Fibroblast of the aortic adventitia (primary cell): ENCODE results near the gene MAN1B1. TPM values are rescaled to one million over a fixed set of nuclear protein-coding genes. Genes with fewer than 3 reads are reported as not detected.
A peak's percentile ranks its signal among the peaks of the same experiment; 100 is the strongest.

Experiments used
- DNase-seq: peaks from one replicate; pipeline ENCODE4 v3.0.0-alpha.2; 2010; ENCODE audit warnings: low read depth
- H3K4me3 ChIP-seq: 2 replicates; pipeline ENCODE4 v1.5.1; 2011; ENCODE audit warnings: low read depth, mild to moderate bottlenecking, control low read depth, low read length, moderate library complexity
- CTCF ChIP-seq: IDR thresholded peaks from 2 replicates; pipeline ENCODE4 v1.5.1; 2011; ENCODE audit warnings: mild to moderate bottlenecking, low read length, control low read depth, inconsistent platforms; ENCODE audit not compliant: insufficient read depth
- total RNA-seq: library from RNA; depleted of rRNA; stranded (reverse); fragments of >200 nt; gene quantifications from 2 replicates; pipeline ENCODE4 v1.2.3, GENCODE V29; 2012; ENCODE audit warnings: low replicate concordance

MAN1B1 gene
- total RNA-seq, 1 donor: 50.8 TPM

- peak; percentile 12 for DNase-seq
These were observed 26.8 kb downstream of the MAN1B1 start for GRCh38 chr9:137113385-137114159.

GRCh38 chr9:137114220-137114612 is 27.4 kb downstream of the MAN1B1 start:
- no peak for DNase-seq
- H3K4me3 ChIP-seq: peak overlapping the region; percentile 69
- TF ChIP-seq CTCF: no peak

More at GRCh38 chr9:137113385-137114159, 26.8 kb downstream of the MAN1B1 start:
- H3K4me3 ChIP-seq: peak overlapping the region; percentile 63
- TF ChIP-seq CTCF: no peak

- H3K4me3 ChIP-seq: peak within 1 kb of the TSS; percentile 69
- peak; percentile 27 for DNase-seq
- no peak for TF ChIP-seq CTCF
These were observed 28.0 kb downstream of the MAN1B1 start, which contains the start of gene DPP7 for GRCh38 chr9:137114613-137115393. Gene DPP7 (minus strand): TSS chr9:137114733. CDS start chr9:137114713, 20 bp downstream.

GRCh38 chr9:137115394-137116026 is 28.7 kb downstream of the MAN1B1 start:
- no peak for DNase-seq
- no peak for TF ChIP-seq CTCF
- no peak overlapping the region for H3K4me3 ChIP-seq

GRCh38 chr9:137116027-137116507 is 29.3 kb downstream of the MAN1B1 start:
- no peak for TF ChIP-seq CTCF
- no peak for DNase-seq
- H3K4me3 ChIP-seq: no peak overlapping the region

GRCh38 chr9:137116728-137117127 is 29.9 kb downstream of the MAN1B1 start:
- no peak for TF ChIP-seq CTCF
- DNase-seq: peak; percentile 18
- no peak overlapping the region for H3K4me3 ChIP-seq
